Measurements from ENCODE around the gene OR51E1.

OR51E1 gene, protein sequence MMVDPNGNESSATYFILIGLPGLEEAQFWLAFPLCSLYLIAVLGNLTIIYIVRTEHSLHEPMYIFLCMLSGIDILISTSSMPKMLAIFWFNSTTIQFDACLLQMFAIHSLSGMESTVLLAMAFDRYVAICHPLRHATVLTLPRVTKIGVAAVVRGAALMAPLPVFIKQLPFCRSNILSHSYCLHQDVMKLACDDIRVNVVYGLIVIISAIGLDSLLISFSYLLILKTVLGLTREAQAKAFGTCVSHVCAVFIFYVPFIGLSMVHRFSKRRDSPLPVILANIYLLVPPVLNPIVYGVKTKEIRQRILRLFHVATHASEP

DNA sequence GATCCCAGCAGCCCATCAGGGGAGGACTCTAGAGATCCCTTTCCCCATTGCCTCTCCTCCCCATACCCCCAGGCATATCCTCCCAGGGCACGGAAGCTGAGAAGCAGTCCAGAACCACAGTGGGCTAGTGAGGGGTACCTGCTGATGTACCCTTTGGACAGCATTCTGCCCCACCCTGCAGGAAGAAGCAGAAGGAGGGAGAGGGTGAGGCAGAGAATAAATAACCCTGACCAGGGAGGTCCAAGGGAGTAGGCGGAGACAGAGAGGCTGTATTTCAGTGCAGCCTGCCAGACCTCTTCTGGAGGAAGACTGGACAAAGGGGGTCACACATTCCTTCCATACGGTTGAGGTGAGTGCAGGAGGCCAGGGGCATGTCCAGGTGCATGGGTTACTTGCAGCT is at the start of gene OR51E1:
Gene OR51E1 (plus strand): TSS at position 301 of the 400 bp plus-strand sequence. CDS start 8,545 bp downstream, outside the sequence.
- no peak for DNase-seq

DNA sequence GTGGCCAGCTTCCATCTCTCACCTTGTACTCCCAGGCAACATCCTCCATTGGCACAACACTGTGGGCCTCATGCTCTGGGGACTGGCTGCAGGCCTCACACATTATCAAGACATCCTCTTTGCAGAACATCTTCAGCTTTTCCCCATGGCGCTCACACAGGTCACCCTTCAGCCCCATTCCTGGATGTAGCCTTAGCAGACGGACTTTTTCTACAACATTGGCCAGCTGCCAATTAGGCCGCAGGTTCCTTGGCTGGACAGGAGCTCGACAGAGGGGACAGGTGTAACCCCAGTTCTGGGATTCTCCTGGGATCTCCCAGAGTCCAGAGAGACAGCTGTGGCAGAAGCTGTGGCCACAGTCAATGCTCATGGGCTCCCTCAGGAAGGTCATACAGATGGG is 38.7 kb upstream of the OR51E1 start:
- no peak for DNase-seq

DNA sequence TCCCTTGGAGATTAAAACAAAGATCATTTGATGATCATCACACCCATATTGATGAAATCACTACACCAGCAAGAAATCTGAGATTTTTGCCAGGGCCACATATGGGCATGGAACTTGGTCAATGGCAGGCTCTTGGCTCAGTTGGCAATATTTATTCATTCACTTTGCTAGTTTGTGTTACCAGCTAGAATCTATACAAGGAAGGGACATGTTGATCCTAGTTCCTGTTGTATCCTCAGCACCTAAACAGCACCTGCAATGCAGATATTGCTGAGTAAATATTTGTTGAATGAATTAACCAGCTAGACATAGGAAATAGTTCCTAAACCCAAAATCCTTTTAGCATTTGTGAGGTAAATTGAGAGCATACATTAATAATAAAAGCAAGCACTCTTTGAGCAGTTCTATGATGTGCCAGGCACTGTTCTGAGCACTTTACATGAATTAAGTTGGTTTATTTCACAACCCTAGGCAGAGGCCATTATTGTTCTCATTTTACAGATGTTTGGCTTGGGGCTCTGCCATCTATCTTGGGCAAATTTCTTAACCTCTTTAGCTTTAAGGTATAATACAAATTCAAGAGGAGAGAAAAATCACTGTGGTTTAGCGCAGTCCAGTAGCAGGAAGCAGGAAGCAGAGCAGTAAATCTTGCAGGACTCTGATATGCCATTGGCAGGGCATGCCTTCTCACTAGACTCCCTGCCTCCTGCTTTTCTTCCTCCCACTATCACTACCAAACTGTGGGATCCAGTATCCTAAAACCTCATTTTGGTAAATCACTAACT is 37.4 kb upstream of the OR51E1 start:
- DNase-seq, result peak; percentile 16

DNA sequence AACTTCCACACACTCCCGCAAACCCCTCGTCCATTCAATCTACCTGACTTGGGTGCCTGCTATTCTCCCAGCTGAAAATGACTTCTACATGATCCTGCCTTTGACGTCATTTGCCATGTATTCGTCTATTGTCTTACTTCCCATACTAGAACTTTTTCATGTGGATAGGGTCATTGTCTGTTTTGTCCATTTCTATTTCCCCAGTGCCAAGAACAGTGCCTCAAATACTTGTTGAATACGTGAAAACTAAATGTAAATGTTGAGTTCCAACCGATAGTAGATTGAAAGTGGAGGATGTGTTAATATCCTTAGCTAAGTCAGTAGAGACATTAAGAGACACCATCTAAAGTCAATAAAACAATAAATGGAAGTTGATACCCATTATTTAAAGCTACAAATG is 36.7 kb upstream of the OR51E1 start:
- no peak for DNase-seq

DNA sequence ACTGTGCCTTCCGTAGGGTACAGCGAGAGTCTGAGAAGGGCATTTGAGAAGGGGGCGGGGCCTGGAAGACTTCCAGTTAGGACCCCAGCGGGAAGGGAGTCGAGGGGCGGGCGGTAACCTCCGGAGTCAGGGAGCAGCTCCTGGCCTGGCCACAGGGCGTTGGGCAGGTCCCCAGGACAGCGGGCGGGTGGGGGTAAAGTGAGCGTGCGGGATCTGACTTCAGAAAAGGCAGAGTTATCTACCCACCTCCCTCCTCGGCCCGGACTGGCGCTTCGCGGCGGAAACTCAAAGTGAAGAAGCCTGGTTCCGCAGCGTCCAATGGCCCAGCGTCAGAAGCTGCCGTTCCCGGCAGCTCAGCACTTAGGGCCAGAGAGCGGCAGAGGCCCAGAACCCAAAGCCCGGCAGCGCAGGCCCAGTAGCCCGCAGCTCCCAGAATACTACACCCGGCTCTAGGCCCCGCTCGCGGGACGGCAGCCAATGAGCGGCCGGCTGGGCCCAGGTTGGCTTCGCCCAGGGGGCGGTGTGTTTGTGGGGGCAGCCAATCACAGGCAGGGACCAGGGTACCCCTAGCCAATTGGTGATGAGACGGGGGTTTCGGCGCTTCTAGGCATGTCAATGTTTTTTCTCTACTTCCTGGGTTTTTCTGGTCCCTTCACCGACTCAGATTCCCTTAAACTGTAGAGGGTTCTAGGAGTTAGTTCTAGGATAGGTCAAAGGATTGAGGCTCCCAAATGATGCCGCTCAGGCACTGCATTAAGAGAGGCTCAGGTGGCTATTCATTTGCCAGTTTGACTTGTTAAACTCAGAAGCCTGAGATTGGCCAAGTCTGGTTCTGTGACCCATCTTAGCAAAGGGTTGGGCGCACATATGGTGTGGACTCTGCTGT is 35.8 kb upstream of the OR51E1 start, which contains the start of gene TRIM68:
Gene TRIM68 (minus strand): TSS at position 451 of the 886 bp plus-strand sequence. CDS start 2,727 bp downstream, outside the sequence.
- DNase-seq, result peak; percentile 2

DNA sequence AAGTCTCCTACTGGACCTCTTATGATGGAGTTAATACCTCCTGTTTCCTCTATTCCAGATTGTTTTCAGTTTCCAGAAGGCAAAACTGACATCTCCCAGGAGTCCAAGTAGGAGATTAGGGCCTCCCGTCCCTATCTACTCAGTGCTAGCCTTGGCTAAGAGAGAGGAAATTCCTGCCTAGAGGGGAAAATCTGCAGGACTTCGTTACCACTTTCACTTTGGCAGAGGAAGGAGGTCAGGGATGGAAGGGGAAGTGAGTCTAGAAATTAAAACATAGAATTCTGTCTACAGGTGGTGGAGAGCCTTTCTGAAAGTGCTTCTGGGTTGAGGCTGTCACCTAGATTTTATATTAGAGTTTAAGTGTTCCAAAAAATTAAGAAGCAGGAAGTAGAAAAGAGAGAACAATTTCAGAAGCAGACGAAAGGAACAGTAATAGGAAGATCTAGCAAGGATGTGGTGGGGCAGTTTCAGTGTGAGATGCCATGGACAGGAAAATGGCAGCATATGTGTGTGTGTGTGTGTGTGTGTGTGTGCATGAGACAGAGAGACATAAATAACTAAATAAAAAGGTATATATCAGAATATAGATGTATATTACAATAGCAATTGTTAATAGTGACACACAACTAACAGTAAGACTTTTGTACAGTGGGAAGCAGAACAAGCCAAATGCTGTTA is 33.4 kb upstream of the OR51E1 start:
- no peak for DNase-seq

DNA sequence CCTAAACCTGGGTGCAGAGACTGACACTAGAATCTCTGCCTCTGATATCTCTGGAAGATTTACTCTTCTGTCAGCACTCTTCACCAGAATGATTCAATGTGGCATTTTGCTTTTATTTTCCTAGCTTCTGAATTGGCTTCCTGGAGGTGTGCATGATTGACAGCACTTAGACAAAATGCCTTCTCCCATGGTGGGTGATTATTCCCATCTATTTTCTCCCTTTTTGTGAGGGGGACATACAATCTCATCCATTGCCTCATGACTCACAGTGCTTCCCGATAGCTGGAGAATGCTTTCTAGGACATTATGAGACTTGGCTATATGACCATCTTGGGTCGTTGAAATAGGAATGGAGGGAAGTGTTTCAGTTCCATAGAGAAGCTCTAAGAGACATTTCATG is 31.8 kb upstream of the OR51E1 start:
- no peak for DNase-seq

DNA sequence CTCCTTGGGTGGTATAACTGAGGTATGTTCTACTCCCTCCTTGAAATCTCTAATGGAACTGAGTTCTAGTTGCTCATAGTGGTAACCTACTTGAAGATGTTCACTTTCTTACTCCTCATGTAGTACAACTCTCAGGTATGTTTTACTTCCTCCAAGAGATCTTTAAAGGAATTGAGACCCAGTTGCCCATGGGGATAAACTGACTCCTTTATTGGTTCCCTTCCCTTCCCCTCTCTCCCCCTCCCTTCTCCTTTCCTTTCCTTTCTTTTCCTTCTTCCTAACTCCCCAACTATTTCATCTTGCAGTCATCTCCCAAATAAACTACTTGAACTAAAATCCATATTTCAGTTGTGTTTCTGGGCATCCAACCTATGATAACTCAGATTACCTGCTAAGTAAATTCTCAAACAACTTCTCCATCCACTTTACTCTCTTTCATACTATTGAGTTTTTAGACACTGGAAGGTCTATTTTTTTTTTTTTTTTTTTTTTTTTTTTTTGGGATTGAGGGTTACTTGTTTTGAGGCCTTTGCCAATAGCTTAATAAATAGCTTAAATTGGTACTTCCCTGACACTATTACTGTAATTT is 27.8 kb upstream of the OR51E1 start:
- DNase-seq, result no peak

DNA sequence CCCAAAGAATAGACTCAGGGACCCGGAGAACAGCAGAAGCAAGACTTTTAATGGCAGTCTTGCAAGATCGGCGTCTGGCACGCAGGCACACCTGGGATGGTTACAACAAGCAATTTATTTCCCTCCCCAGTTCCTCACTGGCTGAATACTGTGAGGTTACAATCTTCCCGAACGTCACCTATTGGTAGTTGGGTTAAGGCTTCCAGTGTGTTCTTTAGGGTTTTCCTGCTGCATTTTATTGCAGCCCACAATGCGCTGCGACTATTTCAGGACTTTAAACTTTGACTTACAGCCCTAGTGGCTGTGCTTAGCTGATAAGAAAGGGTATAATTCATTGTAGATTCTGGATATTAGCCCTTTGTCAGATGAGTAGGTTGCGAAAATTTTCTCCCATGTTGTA is 24.3 kb upstream of the OR51E1 start:
- DNase-seq, result no peak

DNA sequence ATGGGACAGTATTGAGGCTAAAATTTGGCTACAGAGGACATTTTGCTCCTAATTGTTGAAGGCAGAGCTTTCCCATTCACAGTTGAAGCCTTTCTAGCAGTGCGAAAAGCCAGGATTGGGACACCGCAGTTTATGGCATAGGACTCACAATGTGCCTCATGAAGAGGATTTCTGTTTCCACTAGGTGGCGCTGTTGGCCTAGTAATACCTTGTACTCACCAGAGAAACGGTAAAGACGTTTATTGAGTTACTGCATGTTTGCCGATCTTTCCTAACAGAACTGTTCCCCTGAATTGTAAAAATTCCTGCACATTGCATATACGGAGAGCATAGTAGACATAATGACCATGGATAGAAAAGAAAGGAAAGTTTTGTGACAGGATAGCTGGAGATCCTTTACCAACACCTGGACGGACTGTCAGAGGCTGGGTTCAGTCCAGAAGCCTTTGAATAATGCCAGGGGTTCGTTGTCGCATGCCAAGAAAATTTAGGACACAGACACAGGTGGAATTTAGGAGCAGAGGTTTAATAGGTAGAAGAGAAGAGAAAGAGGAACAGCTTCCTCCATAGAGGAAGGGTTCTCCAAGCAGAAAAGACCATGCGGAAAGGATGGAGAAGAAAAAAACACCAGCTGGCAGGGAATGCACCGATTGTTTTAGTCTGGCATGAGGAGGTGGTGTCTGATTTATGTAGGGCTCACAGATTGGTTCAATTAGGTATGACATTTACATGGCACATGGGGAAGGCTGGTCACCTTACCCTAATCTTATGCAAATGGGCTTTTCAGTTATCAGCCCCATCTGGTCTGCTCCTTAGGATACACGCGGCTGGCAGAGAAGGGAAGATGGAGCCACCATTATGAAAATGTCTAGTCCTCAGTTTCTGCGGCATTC is 17.3 kb upstream of the OR51E1 start:
- DNase-seq, result peak; percentile 90

DNA sequence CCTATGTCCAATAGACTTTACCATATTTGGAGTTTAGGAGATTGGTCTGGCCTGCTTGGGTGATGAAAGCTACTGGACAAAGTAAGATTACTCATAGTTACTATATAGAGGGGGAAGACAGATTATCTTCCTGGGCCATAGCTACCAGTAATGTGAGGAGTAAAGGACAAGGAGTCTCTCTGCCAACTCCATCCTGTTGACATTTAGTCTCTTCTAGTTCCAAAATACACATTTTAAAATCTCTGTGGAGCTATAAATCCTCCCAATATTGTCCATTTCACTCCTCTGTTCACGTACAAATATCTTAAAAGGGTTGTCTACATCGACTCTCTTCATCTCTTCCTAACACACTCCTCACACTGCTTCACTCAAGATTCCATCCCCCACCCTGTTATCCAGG is 7.6 kb upstream of the OR51E1 start:
- DNase-seq, result no peak

DNA sequence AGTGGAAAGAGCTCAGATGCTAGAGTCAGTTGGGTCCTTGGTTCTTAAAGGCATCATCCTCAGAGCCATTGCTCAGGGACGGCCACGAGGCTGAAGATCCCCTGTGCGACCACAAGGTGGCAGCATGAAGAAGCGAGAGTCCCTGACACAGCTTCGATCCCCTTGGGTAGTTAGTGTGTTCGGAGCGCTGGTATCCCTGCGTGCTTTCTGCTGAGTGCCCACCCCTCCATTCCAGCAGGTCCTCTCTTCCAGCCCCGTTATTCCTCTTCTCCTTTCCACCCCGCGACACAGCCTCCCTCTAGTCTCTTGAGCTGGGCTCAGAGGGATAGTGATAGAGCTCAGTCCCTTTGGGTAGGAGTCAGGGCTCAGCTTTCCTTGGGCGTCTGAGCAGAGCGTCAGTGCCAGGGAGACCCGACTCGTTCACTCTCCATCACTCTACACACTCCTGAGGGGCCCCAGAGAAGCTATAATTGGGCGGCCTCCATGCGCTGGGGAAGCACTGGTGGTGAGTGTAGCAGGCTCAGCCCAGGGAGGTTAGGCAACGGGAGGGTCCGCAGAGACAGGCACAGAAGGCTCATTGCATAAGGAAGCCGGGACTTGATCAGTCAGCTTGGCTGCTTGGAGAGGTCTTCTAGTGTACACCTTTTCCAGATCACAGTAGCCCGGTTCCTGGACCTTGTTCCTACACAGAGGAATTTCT is 6.7 kb upstream of the OR51E1 start, which contains the start of gene OR51D1:
Gene OR51D1 (plus strand): TSS at position 516 of the 700 bp plus-strand sequence. CDS start 2,314 bp downstream, outside the sequence.
- DNase-seq, result peak; percentile 71

DNA sequence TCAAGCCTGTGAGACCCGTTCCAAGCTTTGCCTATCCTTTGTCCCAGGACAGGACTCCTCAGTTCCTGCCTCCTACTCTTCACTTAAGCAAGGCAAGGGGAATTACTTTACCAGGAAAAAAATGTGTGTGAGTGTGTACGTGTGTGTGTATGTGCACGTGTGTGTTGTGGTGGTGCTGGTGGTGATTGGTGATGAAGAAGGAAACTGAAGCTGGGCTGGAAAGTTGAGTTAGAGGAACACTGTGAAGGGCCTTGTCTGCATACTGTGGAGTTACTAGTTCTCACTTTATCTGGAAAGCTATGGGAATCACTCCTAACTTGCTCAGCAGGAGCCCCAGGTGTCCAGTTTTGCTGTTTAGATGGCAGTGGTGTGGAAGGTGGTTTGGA is 6.1 kb upstream of the OR51E1 start:
- DNase-seq, result no peak

DNA sequence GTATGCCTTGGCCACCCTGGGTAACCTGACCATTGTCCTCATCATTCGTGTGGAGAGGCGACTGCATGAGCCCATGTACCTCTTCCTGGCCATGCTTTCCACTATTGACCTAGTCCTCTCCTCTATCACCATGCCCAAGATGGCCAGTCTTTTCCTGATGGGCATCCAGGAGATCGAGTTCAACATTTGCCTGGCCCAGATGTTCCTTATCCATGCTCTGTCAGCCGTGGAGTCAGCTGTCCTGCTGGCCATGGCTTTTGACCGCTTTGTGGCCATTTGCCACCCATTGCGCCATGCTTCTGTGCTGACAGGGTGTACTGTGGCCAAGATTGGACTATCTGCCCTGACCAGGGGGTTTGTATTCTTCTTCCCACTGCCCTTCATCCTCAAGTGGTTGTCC is 3.9 kb upstream of the OR51E1 start:
- no peak for DNase-seq

DNA sequence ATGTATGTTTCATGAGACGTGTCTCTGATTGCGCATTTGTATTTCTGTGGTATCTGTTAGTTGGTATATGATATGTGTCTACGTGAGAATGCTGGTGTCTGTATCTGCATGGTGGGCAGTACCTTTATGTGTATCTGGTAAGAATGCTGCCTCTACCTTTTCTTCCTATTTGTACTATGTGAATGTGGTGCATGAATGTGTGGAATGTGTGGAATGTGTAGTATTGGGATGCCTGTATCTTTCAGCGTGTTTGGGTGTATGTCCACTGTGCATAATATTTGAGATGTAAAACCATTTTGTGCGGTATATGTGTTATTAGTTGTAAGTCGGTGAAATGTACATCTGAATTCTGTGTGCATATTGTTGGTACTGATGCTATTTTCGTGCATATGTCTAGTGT is 2.3 kb upstream of the OR51E1 start:
- DNase-seq, result no peak

DNA sequence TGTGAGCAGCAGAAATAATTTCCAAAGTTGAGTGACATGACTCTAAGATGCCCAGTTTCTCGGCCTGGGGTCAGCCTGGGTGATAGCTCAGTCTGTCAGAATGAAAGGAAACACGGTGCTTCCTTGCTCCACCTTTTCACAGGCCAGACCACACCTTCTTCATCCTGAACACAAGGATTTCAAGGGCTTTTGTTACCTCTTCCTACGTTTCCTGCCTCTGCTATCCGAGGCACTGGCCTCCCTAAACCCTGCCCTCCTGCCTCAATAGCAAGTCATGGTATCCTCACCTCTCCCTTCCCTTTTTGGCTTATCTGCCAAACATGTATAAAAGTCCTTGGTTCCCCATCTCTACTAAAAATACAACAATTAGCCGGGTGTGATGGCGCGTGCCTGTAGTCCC is 1.7 kb upstream of the OR51E1 start:
- DNase-seq, result no peak

DNA sequence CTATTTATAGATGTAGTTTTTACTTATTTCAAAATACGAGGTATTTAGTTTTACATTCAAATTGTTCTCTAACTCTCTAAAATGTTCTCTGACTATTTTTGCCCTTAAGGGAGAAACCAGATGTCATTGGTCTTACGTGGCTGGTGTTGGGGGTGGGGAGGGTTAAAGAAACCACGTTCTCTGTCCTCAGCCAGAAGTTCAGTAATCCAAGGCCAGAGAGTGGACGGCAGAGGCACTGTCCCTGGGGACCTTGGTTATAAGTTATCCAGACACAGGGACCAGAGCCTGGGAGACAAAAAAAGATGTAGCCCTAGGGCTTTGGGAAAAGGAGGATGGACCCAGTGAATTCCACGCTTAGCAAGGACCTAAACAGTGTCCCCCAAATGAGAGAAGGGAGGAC is 706 bp upstream of the OR51E1 start:
- DNase-seq, result no peak

DNA sequence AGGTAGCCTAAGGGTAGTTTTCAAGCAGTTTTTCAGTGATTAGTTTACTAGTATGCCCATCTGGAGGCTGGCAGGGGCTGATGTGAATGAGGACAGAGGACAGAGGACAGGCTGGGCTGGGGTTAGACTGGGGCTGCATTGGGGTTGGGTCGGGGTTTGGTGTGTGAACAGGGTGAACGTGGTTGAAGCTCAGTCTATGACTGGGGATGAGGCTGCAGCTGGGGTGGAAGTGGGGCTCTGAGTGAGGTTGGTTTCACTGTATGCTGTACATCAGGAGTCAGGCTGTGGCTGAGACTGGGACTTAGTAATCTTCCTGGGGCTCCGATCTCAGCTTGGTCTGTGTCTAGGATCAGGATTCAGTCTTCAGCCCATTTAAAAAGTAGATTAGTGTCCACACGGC is 451 bp downstream of the OR51E1 start:
- DNase-seq, result no peak

DNA sequence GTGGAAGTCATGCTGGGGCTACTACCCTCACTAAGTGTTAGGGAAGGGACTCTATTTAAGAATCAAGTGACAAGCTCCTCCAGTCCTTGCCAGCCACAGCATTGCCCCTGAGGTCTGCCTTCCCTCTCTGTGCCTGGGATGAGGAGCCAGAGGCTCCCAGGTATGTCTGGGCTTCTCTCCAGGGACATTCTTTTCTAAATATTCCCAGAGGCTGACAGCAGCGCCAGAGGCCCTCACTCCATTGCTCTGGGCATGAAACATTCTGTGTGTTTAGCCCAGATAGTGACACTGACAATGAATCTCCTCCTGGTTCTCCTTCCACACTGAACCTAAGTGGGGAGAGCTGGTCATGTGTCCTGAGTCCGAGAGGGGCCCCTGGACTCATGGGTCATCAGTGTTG is 2.2 kb downstream of the OR51E1 start:
- DNase-seq, result no peak

DNA sequence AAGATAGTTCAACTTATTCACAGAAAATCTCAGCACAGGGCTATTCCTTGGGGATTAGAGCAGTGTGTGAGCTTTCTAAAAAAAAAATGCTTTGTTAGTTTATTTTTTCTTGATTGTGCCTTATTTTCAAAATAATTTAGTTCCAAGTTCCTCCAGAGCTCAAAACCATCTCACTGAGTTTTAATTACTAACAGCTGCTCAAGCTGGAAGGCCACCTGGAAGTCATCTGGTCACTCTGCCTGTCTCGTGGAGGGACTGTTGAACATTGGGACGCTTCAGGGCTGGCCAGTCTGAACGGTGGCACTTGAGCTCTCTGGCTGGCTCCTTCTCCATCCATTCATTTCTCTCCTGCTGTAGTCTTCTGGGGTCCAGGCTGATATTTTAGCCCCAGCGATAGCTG is 4.0 kb downstream of the OR51E1 start:
- DNase-seq, result no peak

All from NCI-H1105 (cell line).